Vagina (tissue), 2 donors: ENCODE data around the gene YAF2. TPM values are rescaled to one million over a fixed set of nuclear protein-coding genes. Genes with fewer than 3 reads are reported as not detected.

Source experiments
- DNase-seq, 2 donors: peaks; one replicate each; pipeline ENCODE4 v3.0.0-alpha.2; 2017; ENCODE audit errors: extremely low spot score in 2 of 2
- H3K27ac ChIP-seq: fragments of 200-600 bp; sonication (generic); one replicate; pipeline ENCODE4 v1.5.1; 2019
- H3K27me3 ChIP-seq: fragments of 200-600 bp; sonication (generic); one replicate; pipeline ENCODE4 v1.5.1; 2019
- H3K36me3 ChIP-seq, 2 donors: fragments of 200-600 bp; sonication (generic); one replicate each; pipeline ENCODE4 v1.5.1; 2017 to 2019
- H3K4me1 ChIP-seq: fragments of 200-600 bp; sonication (generic); one replicate; pipeline ENCODE4 v1.5.1; 2019
- H3K4me3 ChIP-seq, 2 donors: fragments of 200-600 bp; sonication (generic); 1 replicate in 1 of 2; 2 replicates in 1 of 2; pipeline ENCODE4 v1.5.1; 2016 to 2019
- H3K9me3 ChIP-seq: fragments of 200-600 bp; sonication (generic); one replicate; pipeline ENCODE4 v1.5.1; 2019
- POLR2A ChIP-seq, 2 donors: fragments of 450-650 bp; IDR thresholded peaks; one replicate each; pipeline ENCODE4 v1.6.1; 2017; ENCODE audit warnings: antibody characterized with exemption in 2 of 2, mild to moderate bottlenecking in 2 of 2, moderate library complexity in 2 of 2
- POLR2AphosphoS5 ChIP-seq, 2 donors: sonication (generic); formaldehyde crosslinking; IDR thresholded peaks; one replicate each; pipeline ENCODE4 v1.9.0; 2017; ENCODE audit warnings: antibody characterized with exemption in 2 of 2, mild to moderate bottlenecking in 2 of 2, low read depth in 1 of 2; ENCODE audit not compliant: insufficient read depth in 1 of 2
- intact Hi-C: fragments of 100-400 bp; cut with DNase I; formaldehyde crosslinking; loops from one replicate; pipeline ENCODE4 v1.15.1; 2023
- total RNA-seq: library from RNA; depleted of rRNA; stranded (reverse); fragments of >200 nt; gene quantifications from one replicate; pipeline ENCODE4 v1.2.3, GENCODE V29; 2016
- TF ChIP-seq, protein P1 (sequence below), 3 experiments: fragments of 450-650 bp in 2 of 3; fragments of 200-600 bp in 1 of 3; sonication (generic) in 1 of 3; IDR thresholded peaks; one replicate each; pipeline ENCODE4 v1.5.1; 2017 to 2019; ENCODE audit warnings: antibody characterized with exemption in 3 of 3, mild to moderate bottlenecking in 2 of 3, moderate library complexity in 2 of 3

The YAF2 gene, protein sequence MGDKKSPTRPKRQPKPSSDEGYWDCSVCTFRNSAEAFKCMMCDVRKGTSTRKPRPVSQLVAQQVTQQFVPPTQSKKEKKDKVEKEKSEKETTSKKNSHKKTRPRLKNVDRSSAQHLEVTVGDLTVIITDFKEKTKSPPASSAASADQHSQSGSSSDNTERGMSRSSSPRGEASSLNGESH
- 23.1 TPM for total RNA-seq

DNA sequence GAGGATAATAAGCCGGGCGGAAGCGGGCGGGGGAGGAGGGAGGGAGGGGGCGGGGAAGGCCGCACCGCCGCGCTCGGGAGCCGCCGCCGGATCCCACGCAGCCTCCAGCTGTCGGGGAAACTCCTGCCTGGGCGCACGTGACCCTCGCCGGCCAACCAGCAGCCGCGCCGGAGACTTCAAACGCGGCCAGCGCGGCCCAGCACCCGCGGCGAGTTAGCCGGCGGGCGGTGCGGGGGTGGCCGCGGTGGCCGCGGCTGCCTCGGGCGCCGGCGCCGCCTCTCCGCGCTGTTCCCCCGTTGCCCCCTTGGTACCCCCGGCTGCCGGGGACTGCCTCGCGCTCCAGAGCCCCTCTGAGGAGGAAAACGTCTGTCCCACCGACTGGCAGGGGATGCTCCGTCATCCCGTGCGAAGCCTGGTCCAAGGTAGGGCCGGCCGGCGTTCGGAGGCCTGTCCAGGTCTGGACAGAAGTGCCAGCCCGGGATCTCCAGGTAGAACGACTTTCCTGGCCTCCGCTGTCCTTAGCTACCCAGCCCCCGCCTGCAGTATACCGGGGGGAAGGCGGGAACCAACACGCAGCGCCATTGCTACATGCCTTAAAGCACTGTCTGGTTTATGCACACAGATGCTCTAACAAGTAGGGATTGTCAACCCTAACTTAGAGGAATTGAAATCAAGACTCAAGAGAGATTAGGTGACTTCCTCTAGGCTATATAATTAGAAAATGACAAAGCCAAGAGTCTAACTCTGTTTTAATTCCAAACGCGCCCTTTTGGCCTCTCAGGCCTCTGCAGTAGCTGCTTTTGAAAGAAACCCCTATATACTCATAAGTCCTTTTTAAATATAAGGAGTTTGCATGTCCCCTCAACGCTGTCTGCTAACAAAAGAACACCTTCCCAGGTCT is at the start of gene YAF2:
Gene YAF2 (minus strand): TSS at position 9 of the 901 bp plus-strand sequence. CDS start 68 bp downstream, outside the sequence.
- H3K27ac ChIP-seq: peak within 1 kb of the TSS; percentile 92
- no peak for DNase-seq
- H3K4me1 ChIP-seq: peaks cover 40% of the 10 kb centered on the region
- peak within 1 kb of the TSS; percentile 77 to 92 for H3K4me3 ChIP-seq
- intact Hi-C loops: loop anchor here (10.0 kb wide), 2 partner anchors 86 to 94 kb away; partner anchors contain the start of genes GXYLT1, PPHLN1 and ZCRB1
- no peaks in the 10 kb centered on the region for H3K36me3 ChIP-seq
- TF ChIP-seq, protein P1, sequence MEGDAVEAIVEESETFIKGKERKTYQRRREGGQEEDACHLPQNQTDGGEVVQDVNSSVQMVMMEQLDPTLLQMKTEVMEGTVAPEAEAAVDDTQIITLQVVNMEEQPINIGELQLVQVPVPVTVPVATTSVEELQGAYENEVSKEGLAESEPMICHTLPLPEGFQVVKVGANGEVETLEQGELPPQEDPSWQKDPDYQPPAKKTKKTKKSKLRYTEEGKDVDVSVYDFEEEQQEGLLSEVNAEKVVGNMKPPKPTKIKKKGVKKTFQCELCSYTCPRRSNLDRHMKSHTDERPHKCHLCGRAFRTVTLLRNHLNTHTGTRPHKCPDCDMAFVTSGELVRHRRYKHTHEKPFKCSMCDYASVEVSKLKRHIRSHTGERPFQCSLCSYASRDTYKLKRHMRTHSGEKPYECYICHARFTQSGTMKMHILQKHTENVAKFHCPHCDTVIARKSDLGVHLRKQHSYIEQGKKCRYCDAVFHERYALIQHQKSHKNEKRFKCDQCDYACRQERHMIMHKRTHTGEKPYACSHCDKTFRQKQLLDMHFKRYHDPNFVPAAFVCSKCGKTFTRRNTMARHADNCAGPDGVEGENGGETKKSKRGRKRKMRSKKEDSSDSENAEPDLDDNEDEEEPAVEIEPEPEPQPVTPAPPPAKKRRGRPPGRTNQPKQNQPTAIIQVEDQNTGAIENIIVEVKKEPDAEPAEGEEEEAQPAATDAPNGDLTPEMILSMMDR (IDR thresholded peaks at IDR 0.05): no peak
- TF ChIP-seq POLR2AphosphoS5 (IDR thresholded peaks at IDR 0.05; ENCODE audit: insufficient read depth in 1 of 2, low read depth in 1 of 2) (peak in 1 of 2 donors; percentile 28), POLR2A (IDR thresholded peaks at IDR 0.05) (peak in 1 of 2 donors; percentile 10)
- no peaks in the 10 kb centered on the region for H3K27me3 ChIP-seq
- no peaks in the 10 kb centered on the region for H3K9me3 ChIP-seq

DNA sequence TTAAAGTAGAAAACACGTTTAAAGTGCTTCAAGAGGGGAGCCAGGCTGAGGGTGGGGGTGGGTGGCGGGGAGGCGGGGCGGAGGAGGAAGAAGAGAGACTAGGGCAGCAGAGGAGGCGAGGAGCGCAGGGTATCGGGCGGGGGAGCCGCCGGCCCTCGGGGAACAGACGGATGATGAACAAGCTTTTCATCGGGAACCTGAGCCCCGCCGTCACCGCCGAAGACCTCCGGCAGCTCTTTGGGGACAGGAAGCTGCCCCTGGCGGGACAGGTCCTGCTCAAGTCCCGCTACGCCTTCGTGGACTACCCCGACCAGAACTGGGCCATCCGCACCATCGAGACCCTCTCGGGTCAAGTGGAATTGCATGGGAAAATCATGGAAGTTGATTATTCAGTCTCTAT is 48.7 kb upstream of the YAF2 start:
- intact Hi-C loops: no loop called here
- H3K36me3 ChIP-seq: no peaks in the 10 kb centered on the region
- DNase-seq: no peak
- TF ChIP-seq POLR2AphosphoS5 (IDR thresholded peaks at IDR 0.05; ENCODE audit: insufficient read depth in 1 of 2, low read depth in 1 of 2): no peak
- H3K4me3 ChIP-seq: no peak overlapping the region
- H3K9me3 ChIP-seq: no peaks in the 10 kb centered on the region
- peaks cover 3% of the 10 kb centered on the region for H3K4me1 ChIP-seq
- H3K27me3 ChIP-seq: no peaks in the 10 kb centered on the region
- H3K27ac ChIP-seq: no peak overlapping the region

DNA sequence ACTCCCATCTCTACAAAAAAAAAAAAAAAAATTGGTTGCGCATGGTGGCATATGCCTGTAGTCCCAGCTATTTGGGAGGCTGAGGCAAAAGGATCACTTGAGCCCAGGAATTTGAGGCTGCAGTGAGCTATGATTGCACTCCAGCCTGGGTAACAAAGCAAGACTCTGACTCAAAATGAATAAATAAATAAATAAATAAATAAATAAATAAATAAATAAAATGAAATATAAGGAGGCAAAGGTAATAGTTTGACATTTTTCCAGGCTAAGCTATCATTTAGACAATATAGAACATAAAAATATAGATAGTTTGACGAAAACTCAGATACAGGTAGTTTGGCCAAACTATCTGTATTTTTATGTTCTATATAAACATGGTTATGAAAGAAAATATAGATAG is 47.4 kb upstream of the YAF2 start:
- intact Hi-C loops: no loop called here
- no peaks in the 10 kb centered on the region for H3K36me3 ChIP-seq
- DNase-seq: no peak
- no peaks in the 10 kb centered on the region for H3K9me3 ChIP-seq
- TF ChIP-seq POLR2AphosphoS5 (IDR thresholded peaks at IDR 0.05; ENCODE audit: insufficient read depth in 1 of 2, low read depth in 1 of 2) (no peak), POLR2A (IDR thresholded peaks at IDR 0.05) (no peak)
- TF ChIP-seq, protein P1 (IDR thresholded peaks at IDR 0.05): no peak
- H3K27me3 ChIP-seq: no peaks in the 10 kb centered on the region
- peaks cover 3% of the 10 kb centered on the region for H3K4me1 ChIP-seq
- no peak overlapping the region for H3K4me3 ChIP-seq
- no peak overlapping the region for H3K27ac ChIP-seq

DNA sequence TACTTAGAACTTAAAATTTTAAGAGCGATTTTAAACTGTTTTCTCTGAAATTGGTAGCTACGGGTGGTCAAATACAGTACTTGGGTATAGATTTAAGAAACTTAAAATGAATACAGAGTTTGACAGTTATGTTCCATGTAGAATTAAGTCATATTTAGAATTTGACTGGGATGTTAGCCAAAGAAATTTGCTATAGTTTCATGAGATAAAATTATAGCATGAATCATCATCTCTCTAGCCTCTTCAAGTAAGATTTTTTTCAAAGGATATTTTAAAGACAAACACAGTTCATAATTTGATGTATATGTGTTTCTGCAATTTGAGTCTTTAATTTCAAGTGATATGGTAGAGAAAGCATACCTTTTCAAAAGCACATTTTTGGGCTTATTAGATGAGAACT is 46.8 kb upstream of the YAF2 start:
- no peaks in the 10 kb centered on the region for H3K27me3 ChIP-seq
- H3K4me3 ChIP-seq: no peak overlapping the region
- no peak for DNase-seq
- TF ChIP-seq, protein P1 (IDR thresholded peaks at IDR 0.05): no peak
- TF ChIP-seq POLR2A (IDR thresholded peaks at IDR 0.05) (no peak), POLR2AphosphoS5 (IDR thresholded peaks at IDR 0.05; ENCODE audit: insufficient read depth in 1 of 2, low read depth in 1 of 2) (no peak)
- intact Hi-C loops: no loop called here
- H3K27ac ChIP-seq: no peak overlapping the region
- peaks cover 3% of the 10 kb centered on the region for H3K4me1 ChIP-seq
- H3K36me3 ChIP-seq: no peaks in the 10 kb centered on the region
- no peaks in the 10 kb centered on the region for H3K9me3 ChIP-seq

DNA sequence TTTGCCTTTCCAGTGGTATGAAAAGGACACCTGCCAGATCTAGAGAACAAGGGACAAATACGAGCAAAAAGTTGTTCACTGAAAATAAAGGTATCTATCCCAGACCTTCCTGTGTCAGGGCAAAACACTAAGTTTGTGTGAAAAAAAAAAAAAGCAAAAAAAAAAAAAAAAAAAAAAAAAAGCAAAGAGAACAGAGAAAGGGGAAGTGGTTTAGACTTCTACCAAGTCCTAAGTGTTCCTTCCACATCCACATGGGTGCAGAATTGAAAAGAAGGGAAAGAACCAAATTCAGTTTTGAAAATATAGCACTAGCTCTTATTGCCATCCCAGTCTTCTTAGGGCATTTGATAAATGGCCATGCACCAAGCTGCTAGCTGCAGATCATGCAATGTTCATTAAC is 46.1 kb upstream of the YAF2 start:
- Histone ChIP-seq H3K9me3 (no peaks in the 10 kb centered on the region), H3K27ac (no peak overlapping the region), H3K36me3 (no peaks in the 10 kb centered on the region), H3K4me1 (peaks cover 3% of the 10 kb centered on the region), H3K27me3 (no peaks in the 10 kb centered on the region), H3K4me3 (no peak overlapping the region)
- intact Hi-C loops: no loop called here
- DNase-seq: no peak
- no peak for TF ChIP-seq POLR2A (IDR thresholded peaks at IDR 0.05)
- TF ChIP-seq POLR2AphosphoS5 (IDR thresholded peaks at IDR 0.05; ENCODE audit: insufficient read depth in 1 of 2, low read depth in 1 of 2): no peak
- TF ChIP-seq, protein P1 (IDR thresholded peaks at IDR 0.05): no peak
